ENCODE measurements around the gene SEMA5A. TPM values are rescaled to one million over a fixed set of nuclear protein-coding genes. Genes with fewer than 3 reads are reported as not detected.

The SEMA5A gene
- total RNA-seq, 1 experiment from 2014 or later = 0.15 TPM

DNA sequence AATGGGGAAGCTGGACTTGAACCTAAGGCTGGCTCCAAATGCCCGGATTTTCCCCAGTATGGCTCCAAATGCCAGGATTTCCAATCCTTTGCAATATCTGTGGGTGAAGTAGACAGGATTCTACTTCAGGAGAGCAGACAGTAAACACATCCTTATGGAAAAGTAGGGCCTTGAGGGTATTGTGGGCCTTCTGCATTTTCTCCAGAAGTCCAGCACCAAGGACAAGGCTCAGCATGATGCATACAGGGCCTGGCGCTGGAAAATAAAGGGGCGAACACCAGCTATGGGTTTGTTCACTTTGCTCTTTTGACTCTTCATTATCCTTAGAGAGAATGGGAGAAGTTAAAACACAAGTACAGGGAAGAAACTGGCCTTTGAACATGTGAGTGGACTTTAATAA, 347.5 kb downstream of the SEMA5A start:
- H3K4me3 ChIP-seq (ENCODE audit: low read depth in 2 of 2, low read length in 2 of 2) = no peak overlapping the region
- no peak overlapping the region for H3K27ac ChIP-seq (ENCODE audit: low read length)
- no peaks in the 10 kb centered on the region for H3K9me3 ChIP-seq (ENCODE audit: control insufficient read depth, insufficient read depth, low read depth, low read length)
- H3K4me1 ChIP-seq (ENCODE audit: control insufficient read depth, insufficient read depth, low read length) = no peaks in the 10 kb centered on the region
- H3K36me3 ChIP-seq (ENCODE audit: control insufficient read depth, insufficient read depth, low read length) = no peaks in the 10 kb centered on the region
- intact Hi-C loops (cut with micrococcal nuclease; ENCODE audit: unreplicated experiment) = no loop called here
- DNase-seq (ENCODE audit: low read depth, low spot score) (no peak), ATAC-seq (no peak)
- in situ Hi-C loops (cut with HindIII; ENCODE audit: low pct_unique_long_range_greater_than_20kb, low sequenced_read_pairs) = no loop called here
- TF ChIP-seq, protein P1, sequence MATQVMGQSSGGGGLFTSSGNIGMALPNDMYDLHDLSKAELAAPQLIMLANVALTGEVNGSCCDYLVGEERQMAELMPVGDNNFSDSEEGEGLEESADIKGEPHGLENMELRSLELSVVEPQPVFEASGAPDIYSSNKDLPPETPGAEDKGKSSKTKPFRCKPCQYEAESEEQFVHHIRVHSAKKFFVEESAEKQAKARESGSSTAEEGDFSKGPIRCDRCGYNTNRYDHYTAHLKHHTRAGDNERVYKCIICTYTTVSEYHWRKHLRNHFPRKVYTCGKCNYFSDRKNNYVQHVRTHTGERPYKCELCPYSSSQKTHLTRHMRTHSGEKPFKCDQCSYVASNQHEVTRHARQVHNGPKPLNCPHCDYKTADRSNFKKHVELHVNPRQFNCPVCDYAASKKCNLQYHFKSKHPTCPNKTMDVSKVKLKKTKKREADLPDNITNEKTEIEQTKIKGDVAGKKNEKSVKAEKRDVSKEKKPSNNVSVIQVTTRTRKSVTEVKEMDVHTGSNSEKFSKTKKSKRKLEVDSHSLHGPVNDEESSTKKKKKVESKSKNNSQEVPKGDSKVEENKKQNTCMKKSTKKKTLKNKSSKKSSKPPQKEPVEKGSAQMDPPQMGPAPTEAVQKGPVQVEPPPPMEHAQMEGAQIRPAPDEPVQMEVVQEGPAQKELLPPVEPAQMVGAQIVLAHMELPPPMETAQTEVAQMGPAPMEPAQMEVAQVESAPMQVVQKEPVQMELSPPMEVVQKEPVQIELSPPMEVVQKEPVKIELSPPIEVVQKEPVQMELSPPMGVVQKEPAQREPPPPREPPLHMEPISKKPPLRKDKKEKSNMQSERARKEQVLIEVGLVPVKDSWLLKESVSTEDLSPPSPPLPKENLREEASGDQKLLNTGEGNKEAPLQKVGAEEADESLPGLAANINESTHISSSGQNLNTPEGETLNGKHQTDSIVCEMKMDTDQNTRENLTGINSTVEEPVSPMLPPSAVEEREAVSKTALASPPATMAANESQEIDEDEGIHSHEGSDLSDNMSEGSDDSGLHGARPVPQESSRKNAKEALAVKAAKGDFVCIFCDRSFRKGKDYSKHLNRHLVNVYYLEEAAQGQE (IDR thresholded peaks at IDR 0.05; ENCODE audit: insufficient read depth in 1 of 2, low read depth in 2 of 2, low read length in 1 of 2) = peak in 1 of 2 experiments; percentile 44; a peak in 2 of 4 replicates
- no peak for TF ChIP-seq SIN3A (IDR thresholded peaks at IDR 0.05; ENCODE audit: borderline replicate concordance, insufficient read depth, low read depth, low read length)
- no peaks in the 10 kb centered on the region for H3K27me3 ChIP-seq (ENCODE audit: control insufficient read depth, insufficient read depth, low read length)
- ChIA-PET CTCF (no interaction called here), POLR2A (no interaction called here)
- BruUV-seq (replicated peaks) = no TSS peak

DNA sequence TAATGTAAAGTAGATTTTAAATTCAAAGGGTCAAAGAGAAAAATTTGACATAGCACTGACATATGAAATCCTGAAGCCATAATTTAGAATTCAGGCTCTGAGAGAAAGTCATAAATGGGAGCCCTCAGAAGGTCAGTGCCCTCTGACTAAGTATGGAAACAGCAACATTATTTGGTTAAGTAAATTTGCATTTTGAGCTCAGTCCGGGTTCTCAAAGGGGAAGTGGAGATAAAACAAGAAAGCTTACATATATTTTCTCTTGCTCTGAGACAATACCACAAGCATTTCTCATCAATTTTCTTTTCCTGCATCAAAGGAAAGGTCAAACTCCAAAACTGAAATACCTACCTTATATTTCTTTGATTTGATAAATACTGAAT, 348.0 kb downstream of the SEMA5A start:
- in situ Hi-C loops (cut with HindIII; ENCODE audit: low pct_unique_long_range_greater_than_20kb, low sequenced_read_pairs) (no loop called here), intact Hi-C loops (cut with micrococcal nuclease; ENCODE audit: unreplicated experiment) (no loop called here)
- Histone ChIP-seq H3K36me3 (ENCODE audit: control insufficient read depth, insufficient read depth, low read length) (no peaks in the 10 kb centered on the region), H3K27me3 (ENCODE audit: control insufficient read depth, insufficient read depth, low read length) (no peaks in the 10 kb centered on the region), H3K4me3 (ENCODE audit: low read depth in 2 of 2, low read length in 2 of 2) (no peak overlapping the region), H3K9me3 (ENCODE audit: control insufficient read depth, insufficient read depth, low read depth, low read length) (no peaks in the 10 kb centered on the region), H3K4me1 (ENCODE audit: control insufficient read depth, insufficient read depth, low read length) (no peaks in the 10 kb centered on the region), H3K27ac (ENCODE audit: low read length) (no peak overlapping the region)
- TF ChIP-seq POLR2AphosphoS5 (IDR thresholded peaks at IDR 0.05; ENCODE audit: low read depth, low read length) (no peak), SIN3A (IDR thresholded peaks at IDR 0.05; ENCODE audit: borderline replicate concordance, insufficient read depth, low read depth, low read length) (no peak), TCF7L2 (IDR thresholded peaks at IDR 0.05; ENCODE audit: low read depth, low read length) (no peak)
- TF ChIP-seq, protein P1 (IDR thresholded peaks at IDR 0.05; ENCODE audit: insufficient read depth in 1 of 2, low read depth in 2 of 2, low read length in 1 of 2) = no peak
- TF ChIP-seq, protein P2, sequence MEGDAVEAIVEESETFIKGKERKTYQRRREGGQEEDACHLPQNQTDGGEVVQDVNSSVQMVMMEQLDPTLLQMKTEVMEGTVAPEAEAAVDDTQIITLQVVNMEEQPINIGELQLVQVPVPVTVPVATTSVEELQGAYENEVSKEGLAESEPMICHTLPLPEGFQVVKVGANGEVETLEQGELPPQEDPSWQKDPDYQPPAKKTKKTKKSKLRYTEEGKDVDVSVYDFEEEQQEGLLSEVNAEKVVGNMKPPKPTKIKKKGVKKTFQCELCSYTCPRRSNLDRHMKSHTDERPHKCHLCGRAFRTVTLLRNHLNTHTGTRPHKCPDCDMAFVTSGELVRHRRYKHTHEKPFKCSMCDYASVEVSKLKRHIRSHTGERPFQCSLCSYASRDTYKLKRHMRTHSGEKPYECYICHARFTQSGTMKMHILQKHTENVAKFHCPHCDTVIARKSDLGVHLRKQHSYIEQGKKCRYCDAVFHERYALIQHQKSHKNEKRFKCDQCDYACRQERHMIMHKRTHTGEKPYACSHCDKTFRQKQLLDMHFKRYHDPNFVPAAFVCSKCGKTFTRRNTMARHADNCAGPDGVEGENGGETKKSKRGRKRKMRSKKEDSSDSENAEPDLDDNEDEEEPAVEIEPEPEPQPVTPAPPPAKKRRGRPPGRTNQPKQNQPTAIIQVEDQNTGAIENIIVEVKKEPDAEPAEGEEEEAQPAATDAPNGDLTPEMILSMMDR (IDR thresholded peaks at IDR 0.05) = no peak
- CTCF ChIA-PET = no interaction called here
- no peak for DNase-seq (ENCODE audit: low read depth, low spot score)
- no TSS peak for BruUV-seq (replicated peaks)
- POLR2A ChIA-PET = no interaction called here
- ATAC-seq = no peak
